IMR-90 (cell line): ENCODE data around the gene DPY19L1. TPM values are rescaled to one million over a fixed set of nuclear protein-coding genes. Genes with fewer than 3 reads are reported as not detected.
"Not testable (repeated sequence)": the region's sequence is repeated elsewhere in the genome, so short reads cannot be mapped to it uniquely, and the experiment has no call there.

Source experiments
- ATAC-seq: fragments of 200-7000 bp; cut with Tn5 transposase; 2 replicates; pipeline ENCODE4 v1.9.1; 2020; ENCODE audit warnings: low read depth, mild to moderate bottlenecking, moderate library complexity
- BruUV-seq: library from RNA; stranded (reverse); fragments of 400-500 nt; replicated peaks from 2 replicates; lab custom pipeline; 2021; lab: Mats Ljungman, UMichigan
- CTCF ChIA-PET: fragments of 300-600 bp; formaldehyde crosslinking; extraction: SDS; loops from one replicate; lab custom pipeline; 2021; ENCODE audit warnings: antibody characterized with exemption; lab: Yijun Ruan, JAX
- POLR2A ChIA-PET: fragments of 300-600 bp; sonication (Branson Sonifier 250); formaldehyde crosslinking; loops from one replicate; lab custom pipeline; 2022; ENCODE audit warnings: antibody characterized with exemption; ENCODE audit not compliant: unreplicated experiment; lab: Charles Lee
- DNase-seq: peaks from one replicate; pipeline ENCODE4 v3.0.0; 2013
- H2AFZ ChIP-seq: replicated peaks from 2 replicates; pipeline ENCODE3; 2013; ENCODE audit warnings: low read length, mild to moderate bottlenecking; ENCODE audit not compliant: poor library complexity
- H2AK5ac ChIP-seq: 2 replicates; pipeline ENCODE4 v1.6.1; 2013; ENCODE audit warnings: low read depth, low read length, inconsistent platforms
- H2AK9ac ChIP-seq: replicated peaks from 2 replicates; pipeline ENCODE3; 2013; ENCODE audit warnings: mild to moderate bottlenecking, low read depth, low read length, moderate library complexity; ENCODE audit not compliant: poor library complexity
- H2BK120ac ChIP-seq: 2 replicates; pipeline ENCODE4 v1.6.1; 2013; ENCODE audit warnings: low read depth, low read length, inconsistent platforms
- H2BK15ac ChIP-seq: 3 replicates; pipeline ENCODE4 v1.6.1; 2013; ENCODE audit warnings: low read depth, low read length, inconsistent platforms
- H2BK20ac ChIP-seq: 2 replicates; pipeline ENCODE4 v1.6.1; 2013; ENCODE audit warnings: low read depth, mild to moderate bottlenecking, inconsistent platforms, low read length, moderate library complexity
- H2BK5ac ChIP-seq: 2 replicates; pipeline ENCODE4 v1.6.1; 2013; ENCODE audit warnings: mild to moderate bottlenecking, low read depth, low read length, inconsistent platforms; ENCODE audit not compliant: poor library complexity, severe bottlenecking
- H3K14ac ChIP-seq: replicated peaks from 2 replicates; pipeline ENCODE4 v1.6.1; 2013; ENCODE audit warnings: low read depth, low read length, inconsistent platforms
- H3K18ac ChIP-seq: 2 replicates; pipeline ENCODE4 v1.6.1; 2013; ENCODE audit warnings: low read depth, low read length, control low read depth
- H3K23ac ChIP-seq: 2 replicates; pipeline ENCODE4 v1.6.1; 2013; ENCODE audit warnings: low read depth, low read length, inconsistent platforms
- H3K27ac ChIP-seq: 2 replicates; pipeline ENCODE4 v1.5.1; 2013; ENCODE audit warnings: mild to moderate bottlenecking, control low read depth, low read length; ENCODE audit not compliant: insufficient read depth
- H3K27me3 ChIP-seq: 2 replicates; pipeline ENCODE4 v1.6.1; 2013; ENCODE audit warnings: low read length; ENCODE audit not compliant: control insufficient read depth, insufficient read depth
- H3K36me3 ChIP-seq: 2 replicates; pipeline ENCODE4 v1.6.1; 2013; ENCODE audit warnings: low read length, mixed read lengths; ENCODE audit not compliant: control insufficient read depth, insufficient read depth
- H3K4ac ChIP-seq: 2 replicates; pipeline ENCODE4 v1.6.1; 2013; ENCODE audit warnings: low read depth, low read length, inconsistent platforms
- H3K4me1 ChIP-seq: 2 replicates; pipeline ENCODE4 v1.6.1; 2013; ENCODE audit warnings: low read length, mixed read lengths; ENCODE audit not compliant: control insufficient read depth, insufficient read depth
- H3K4me2 ChIP-seq: 2 replicates; pipeline ENCODE4 v1.6.1; 2013; ENCODE audit warnings: low read depth, mild to moderate bottlenecking, control low read depth, low read length, moderate library complexity
- H3K4me3 ChIP-seq: 2 replicates; pipeline ENCODE4 v1.5.1; 2013; ENCODE audit warnings: low read depth, mild to moderate bottlenecking, control low read depth, low read length, moderate library complexity; ENCODE audit not compliant: insufficient read depth
- H3K56ac ChIP-seq: 2 replicates; pipeline ENCODE4 v1.6.1; 2013; ENCODE audit warnings: low read length, inconsistent platforms; ENCODE audit not compliant: insufficient read depth; ENCODE audit errors: extremely low read depth
- H3K79me1 ChIP-seq, 2 experiments: 2 replicates each; pipeline ENCODE4 v1.6.1; 2013; ENCODE audit warnings: low read length in 2 of 2, inconsistent platforms in 1 of 2, low read depth in 1 of 2
- H3K9ac ChIP-seq: 2 replicates; pipeline ENCODE4 v1.6.1; 2013; ENCODE audit warnings: low read depth, low read length, control low read depth
- H3K9me1 ChIP-seq: 2 replicates; pipeline ENCODE4 v1.6.1; 2013; ENCODE audit warnings: low read length, inconsistent platforms; ENCODE audit not compliant: insufficient read depth
- H3K9me3 ChIP-seq: 2 replicates; pipeline ENCODE4 v1.6.1; 2013; ENCODE audit warnings: low read length; ENCODE audit not compliant: control insufficient read depth, insufficient read depth
- H4K20me1 ChIP-seq: 2 replicates; pipeline ENCODE4 v1.6.1; 2013; ENCODE audit warnings: low read length, inconsistent platforms; ENCODE audit not compliant: insufficient read depth
- H4K5ac ChIP-seq: 2 replicates; pipeline ENCODE4 v1.6.1; 2013; ENCODE audit warnings: mild to moderate bottlenecking, low read depth, low read length, control low read depth
- H4K8ac ChIP-seq, 2 experiments: 2 replicates each; pipeline ENCODE4 v1.6.1; 2013; ENCODE audit warnings: low read depth in 2 of 2, low read length in 2 of 2, control low read depth in 1 of 2, inconsistent platforms in 1 of 2
- H4K91ac ChIP-seq: 2 replicates; pipeline ENCODE4 v1.6.1; 2013; ENCODE audit warnings: low read depth, low read length, inconsistent platforms; ENCODE audit not compliant: insufficient read depth
- WGBS, 2 experiments: methylation state at CpG; one replicate each; pipeline versions ENCODE4 v1.1.5 to v1.1.7; 2013; ENCODE audit warnings: missing lambda C conversion rate in 2 of 2; ENCODE audit not compliant: insufficient read length in 1 of 2; ENCODE audit errors: extremely low coverage in 2 of 2; 5-methylcytosine and 5-hydroxymethylcytosine counted together
- dilution Hi-C: fragments of 300-500 bp; cut with HindIII; formaldehyde crosslinking; loops from one replicate; pipeline ENCODE4 v1.14.3; 2018; ENCODE audit warnings: low sequenced_read_pairs; ENCODE audit not compliant: unreplicated experiment
- in situ Hi-C: fragments of 300-500 bp; cut with MboI; formaldehyde crosslinking; loops from 3 replicates; pipeline ENCODE4 v1.14.3; 2019; ENCODE audit warnings: low sequenced_read_pairs, inconsistent platforms, mixed read lengths
- intact Hi-C: fragments of 100-400 bp; cut with micrococcal nuclease; formaldehyde crosslinking; loops from 2 replicates; pipeline ENCODE4 v1.10.0; 2022
- polyA plus RNA-seq, 3 experiments: library from polyadenylated mRNA; depleted of rRNA; stranded (reverse); fragments of >200 nt; gene quantifications; 2 replicates each; pipeline ENCODE4 v1.2.3, GENCODE V29; 2012; ENCODE audit warnings: low replicate concordance in 1 of 3
- total RNA-seq: library from RNA; depleted of rRNA; stranded (reverse); fragments of >200 nt; gene quantifications from 2 replicates; pipeline ENCODE4 v1.2.3, GENCODE V29; 2012

DPY19L1 gene
- total and polyA plus RNA-seq, 2 of the 4 experiments (the other 2 are of a cell fraction): 12.1 to 12.2 TPM

- H3K79me1 ChIP-seq, H3K14ac ChIP-seq, H3K9ac ChIP-seq, H3K27ac ChIP-seq, intact Hi-C loops, H2AK9ac ChIP-seq, H2BK20ac ChIP-seq, H3K56ac ChIP-seq, CTCF ChIA-PET, dilution Hi-C loops, H3K18ac ChIP-seq, H2AK5ac ChIP-seq, H4K5ac ChIP-seq, H3K4me3 ChIP-seq, H2BK120ac ChIP-seq, H3K9me3 ChIP-seq, H3K4me1 ChIP-seq, H3K9me1 ChIP-seq, H4K20me1 ChIP-seq, H2BK15ac ChIP-seq, ATAC-seq, H3K27me3 ChIP-seq, H3K4ac ChIP-seq, BruUV-seq, H3K36me3 ChIP-seq, DNase-seq, H2AFZ ChIP-seq, H4K91ac ChIP-seq, H3K23ac ChIP-seq, POLR2A ChIA-PET, H2BK5ac ChIP-seq, H3K4me2 ChIP-seq, H4K8ac ChIP-seq: not testable (repeated sequence)
- no CpG with 5 or more reads among the region's 11 CpGs for WGBS, 2 experiments
- in situ Hi-C loops: loop anchor here (25.0 kb wide), 1 partner anchor 480 kb away; no protein-coding TSS in a partner anchor
These were observed 20.5 kb upstream of the DPY19L1 start for GRCh38 chr7:35057505-35058451.
